Measurements from ENCODE around the gene FAM78B.

FAM78B gene

GRCh38 chr1:166152978-166153377 is 13.8 kb downstream of the FAM78B start:
- Mint-ChIP-seq H3K27ac (no peak overlapping the region), H3K4me1 (no peaks in the 10 kb centered on the region), H3K9me3 (peaks cover 2% of the 10 kb centered on the region), H3K4me3 (no peak overlapping the region), H3K36me3 (peaks cover 2% of the 10 kb centered on the region), H3K27me3 (peaks cover 5% of the 10 kb centered on the region)
- ATAC-seq (ENCODE audit: low read depth): no peak
- DNase-seq (ENCODE audit: low spot score in 2 of 2): no peak

GRCh38 chr1:166151804-166152203 is 15.0 kb downstream of the FAM78B start:
- Mint-ChIP-seq H3K27ac (no peak overlapping the region), H3K36me3 (peaks cover 2% of the 10 kb centered on the region), H3K9me3 (peaks cover 2% of the 10 kb centered on the region), H3K4me1 (no peaks in the 10 kb centered on the region), H3K27me3 (peaks cover 5% of the 10 kb centered on the region), H3K4me3 (no peak overlapping the region)
- ATAC-seq (ENCODE audit: low read depth) (no peak), DNase-seq (ENCODE audit: low spot score in 2 of 2) (no peak)

GRCh38 chr1:166145499-166145898 is 21.3 kb downstream of the FAM78B start:
- H3K9me3 Mint-ChIP-seq: peaks cover 2% of the 10 kb centered on the region
- DNase-seq (ENCODE audit: low spot score in 2 of 2) (no peak), ATAC-seq (ENCODE audit: low read depth) (no peak)
- H3K4me1 Mint-ChIP-seq: no peaks in the 10 kb centered on the region
- no peak overlapping the region for H3K27ac Mint-ChIP-seq
- H3K4me3 Mint-ChIP-seq: no peak overlapping the region
- H3K27me3 Mint-ChIP-seq: no peaks in the 10 kb centered on the region
- peaks cover 2% of the 10 kb centered on the region for H3K36me3 Mint-ChIP-seq

GRCh38 chr1:166141969-166142368 is 24.8 kb downstream of the FAM78B start:
- Mint-ChIP-seq H3K36me3 (no peaks in the 10 kb centered on the region), H3K4me3 (no peak overlapping the region), H3K4me1 (no peaks in the 10 kb centered on the region), H3K27ac (no peak overlapping the region), H3K9me3 (no peaks in the 10 kb centered on the region), H3K27me3 (no peaks in the 10 kb centered on the region)
- no peak for DNase-seq (ENCODE audit: low spot score in 2 of 2)
- no peak for ATAC-seq (ENCODE audit: low read depth)

DNA sequence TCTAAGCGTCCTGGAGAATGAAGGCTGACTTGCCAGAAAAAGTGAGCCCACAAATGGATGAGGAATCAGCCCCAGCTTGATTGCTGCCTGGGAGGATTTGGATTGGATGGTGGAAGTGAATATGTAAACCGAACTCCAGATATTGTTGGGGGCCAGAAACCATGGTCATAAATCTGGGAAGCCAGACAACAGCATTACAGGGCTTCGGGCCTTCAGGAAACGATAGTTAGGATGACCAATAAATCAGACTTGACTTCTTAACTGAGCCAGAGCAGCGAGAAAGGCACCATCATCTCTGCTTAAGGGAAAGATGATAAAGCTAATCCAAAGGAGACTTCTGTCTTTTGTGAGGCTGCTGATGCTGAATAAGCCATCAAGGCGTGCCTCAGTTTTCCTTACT is 26.6 kb downstream of the FAM78B start:
- no peak overlapping the region for H3K27ac Mint-ChIP-seq
- ATAC-seq (ENCODE audit: low read depth): no peak
- H3K9me3 Mint-ChIP-seq: no peaks in the 10 kb centered on the region

DNA sequence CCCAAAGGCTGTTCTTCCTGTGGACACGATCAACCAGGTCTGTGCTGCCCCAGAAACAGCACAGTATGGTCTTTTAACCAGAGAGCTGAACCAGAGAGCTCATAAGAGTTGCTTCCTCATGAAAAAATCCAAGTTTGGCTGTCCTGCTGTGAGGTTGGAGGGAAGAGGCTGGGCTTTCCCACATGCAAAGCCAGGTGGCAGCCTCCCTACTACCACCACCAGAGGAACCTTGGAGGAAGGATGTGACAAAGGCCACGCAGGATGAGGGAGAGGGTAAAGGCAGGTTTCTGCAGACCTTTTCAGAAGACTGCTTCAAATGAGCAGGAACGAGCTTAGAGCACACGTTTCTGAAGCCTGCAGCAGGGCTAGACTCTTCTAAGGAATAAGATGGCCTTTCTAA is 27.1 kb downstream of the FAM78B start:
- Mint-ChIP-seq H3K27ac (no peak overlapping the region), H3K36me3 (no peaks in the 10 kb centered on the region), H3K4me1 (no peaks in the 10 kb centered on the region), H3K9me3 (no peaks in the 10 kb centered on the region), H3K27me3 (peaks cover 3% of the 10 kb centered on the region), H3K4me3 (no peak overlapping the region)
- DNase-seq (ENCODE audit: low spot score in 2 of 2) (no peak), ATAC-seq (ENCODE audit: low read depth) (no peak)

More for the DNA sequence above, 26.6 kb downstream of the FAM78B start:
- Mint-ChIP-seq H3K4me1 (no peaks in the 10 kb centered on the region), H3K36me3 (no peaks in the 10 kb centered on the region), H3K4me3 (no peak overlapping the region), H3K27me3 (peaks cover 3% of the 10 kb centered on the region)
- no peak for DNase-seq (ENCODE audit: low spot score in 2 of 2)

- peaks cover 3% of the 10 kb centered on the region for H3K27me3 Mint-ChIP-seq
- no peak overlapping the region for H3K27ac Mint-ChIP-seq
- H3K4me3 Mint-ChIP-seq: no peak overlapping the region
- DNase-seq (ENCODE audit: low spot score in 2 of 2): no peak
- H3K4me1 Mint-ChIP-seq: no peaks in the 10 kb centered on the region
- H3K9me3 Mint-ChIP-seq: no peaks in the 10 kb centered on the region
- ATAC-seq (ENCODE audit: low read depth): no peak
- no peaks in the 10 kb centered on the region for H3K36me3 Mint-ChIP-seq
Measured at GRCh38 chr1:166136699-166137401, 30.0 kb downstream of the FAM78B start.

DNA sequence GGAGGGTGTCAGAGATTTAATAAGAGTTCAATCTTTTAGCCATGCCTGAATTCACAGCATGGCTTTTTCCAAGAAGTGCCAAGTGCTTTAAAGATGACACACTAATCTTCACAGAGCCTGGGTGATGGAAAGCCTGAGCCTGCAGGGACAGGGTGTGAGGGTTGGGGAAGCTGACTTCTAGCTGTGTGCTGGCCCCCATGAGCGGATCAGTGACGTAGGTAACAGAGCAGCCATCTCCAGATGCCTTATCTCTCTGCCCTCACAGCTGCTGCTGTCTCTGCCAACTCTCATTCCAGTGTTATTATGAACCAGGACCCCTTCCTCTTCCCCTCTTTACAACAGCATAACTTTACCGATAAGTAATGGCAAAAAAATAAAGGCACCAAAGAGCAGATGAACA is 30.6 kb downstream of the FAM78B start:
- Mint-ChIP-seq H3K27me3 (peaks cover 3% of the 10 kb centered on the region), H3K4me1 (no peaks in the 10 kb centered on the region), H3K27ac (no peak overlapping the region), H3K4me3 (no peak overlapping the region), H3K36me3 (no peaks in the 10 kb centered on the region), H3K9me3 (no peaks in the 10 kb centered on the region)
- DNase-seq (ENCODE audit: low spot score in 2 of 2): no peak
- ATAC-seq (ENCODE audit: low read depth): no peak

DNA sequence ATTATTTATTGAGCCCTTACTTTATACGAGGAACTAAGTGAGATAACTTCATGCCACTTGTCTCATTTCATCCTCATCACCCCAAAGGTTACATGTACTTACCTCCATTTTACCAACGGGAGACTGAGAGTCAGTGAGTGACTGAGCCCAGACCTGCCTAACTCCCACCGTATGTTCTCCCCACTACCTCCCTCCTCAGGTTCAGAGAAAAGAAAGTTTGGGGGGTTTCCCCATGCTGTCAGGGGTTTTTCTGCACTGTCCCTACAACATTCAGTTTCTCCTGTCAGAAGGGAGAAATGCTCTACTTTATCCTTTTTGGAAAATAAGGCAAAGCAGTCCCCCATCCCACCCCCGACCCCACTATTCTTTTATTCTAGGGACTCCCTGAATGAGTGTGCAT is 32.9 kb downstream of the FAM78B start:
- Mint-ChIP-seq H3K27me3 (peaks cover 7% of the 10 kb centered on the region), H3K27ac (no peak overlapping the region), H3K36me3 (no peaks in the 10 kb centered on the region), H3K4me3 (no peak overlapping the region), H3K4me1 (no peaks in the 10 kb centered on the region), H3K9me3 (no peaks in the 10 kb centered on the region)
- DNase-seq (ENCODE audit: low spot score in 2 of 2) (no peak), ATAC-seq (ENCODE audit: low read depth) (no peak)

- no peak overlapping the region for H3K27ac Mint-ChIP-seq
- ATAC-seq (ENCODE audit: low read depth) (no peak), DNase-seq (ENCODE audit: low spot score in 2 of 2) (no peak)
- no peaks in the 10 kb centered on the region for H3K36me3 Mint-ChIP-seq
- peaks cover 7% of the 10 kb centered on the region for H3K27me3 Mint-ChIP-seq
- no peaks in the 10 kb centered on the region for H3K4me1 Mint-ChIP-seq
- H3K4me3 Mint-ChIP-seq: no peak overlapping the region
- no peaks in the 10 kb centered on the region for H3K9me3 Mint-ChIP-seq
Measured at GRCh38 chr1:166133276-166133841, 33.4 kb downstream of the FAM78B start.

DNA sequence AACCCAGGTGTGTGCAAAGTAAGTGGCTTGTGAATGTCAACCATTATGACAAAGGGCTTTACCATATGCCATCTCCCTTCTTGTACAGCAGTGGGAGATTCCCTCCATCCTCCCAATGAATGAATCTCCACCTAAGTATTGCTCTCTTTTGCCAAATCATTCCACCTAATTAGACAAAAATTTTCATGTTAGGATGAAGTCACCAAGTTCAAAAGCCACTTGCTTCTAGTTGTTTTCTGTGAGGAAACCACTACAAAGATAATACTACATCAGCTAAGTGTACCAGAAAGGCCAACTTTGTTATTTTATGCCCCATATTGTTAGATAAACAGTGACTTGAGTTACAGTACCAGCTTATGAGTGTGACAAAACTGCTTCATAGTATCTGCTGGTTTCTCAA is 34.3 kb downstream of the FAM78B start:
- no peaks in the 10 kb centered on the region for H3K4me1 Mint-ChIP-seq
- no peak for DNase-seq (ENCODE audit: low spot score in 2 of 2)
- no peak for ATAC-seq (ENCODE audit: low read depth)
- H3K4me3 Mint-ChIP-seq: no peak overlapping the region
- H3K27ac Mint-ChIP-seq: no peak overlapping the region
- H3K36me3 Mint-ChIP-seq: no peaks in the 10 kb centered on the region
- H3K9me3 Mint-ChIP-seq: no peaks in the 10 kb centered on the region
- H3K27me3 Mint-ChIP-seq: peaks cover 7% of the 10 kb centered on the region

- Mint-ChIP-seq H3K27ac (no peak overlapping the region), H3K36me3 (no peaks in the 10 kb centered on the region), H3K4me1 (peaks cover 7% of the 10 kb centered on the region), H3K9me3 (no peaks in the 10 kb centered on the region), H3K27me3 (peaks cover 4% of the 10 kb centered on the region), H3K4me3 (no peak overlapping the region)
- DNase-seq (ENCODE audit: low spot score in 2 of 2) (no peak), ATAC-seq (ENCODE audit: low read depth) (no peak)
Measured at GRCh38 chr1:166129006-166129405, 37.8 kb downstream of the FAM78B start.

- Mint-ChIP-seq H3K36me3 (no peaks in the 10 kb centered on the region), H3K27ac (no peak overlapping the region), H3K4me3 (no peak overlapping the region), H3K4me1 (peaks cover 7% of the 10 kb centered on the region), H3K9me3 (no peaks in the 10 kb centered on the region), H3K27me3 (peaks cover 4% of the 10 kb centered on the region)
- ATAC-seq (ENCODE audit: low read depth) (no peak), DNase-seq (ENCODE audit: low spot score in 2 of 2) (no peak)
Measured at GRCh38 chr1:166128195-166128594, 38.6 kb downstream of the FAM78B start.

GRCh38 chr1:166127003-166127402 is 39.8 kb downstream of the FAM78B start:
- H3K4me1 Mint-ChIP-seq: peaks cover 7% of the 10 kb centered on the region
- no peak overlapping the region for H3K27ac Mint-ChIP-seq
- H3K9me3 Mint-ChIP-seq: no peaks in the 10 kb centered on the region
- H3K4me3 Mint-ChIP-seq: no peak overlapping the region
- DNase-seq (ENCODE audit: low spot score in 2 of 2) (no peak), ATAC-seq (ENCODE audit: low read depth) (peak; percentile 47)
- H3K27me3 Mint-ChIP-seq: peaks cover 4% of the 10 kb centered on the region
- H3K36me3 Mint-ChIP-seq: no peaks in the 10 kb centered on the region

- Mint-ChIP-seq H3K36me3 (no peaks in the 10 kb centered on the region), H3K9me3 (no peaks in the 10 kb centered on the region), H3K27ac (no peak overlapping the region), H3K4me1 (peaks cover 7% of the 10 kb centered on the region), H3K27me3 (peaks cover 2% of the 10 kb centered on the region), H3K4me3 (no peak overlapping the region)
- DNase-seq (ENCODE audit: low spot score in 2 of 2): no peak
- no peak for ATAC-seq (ENCODE audit: low read depth)
Measured at GRCh38 chr1:166122873-166123466, 43.8 kb downstream of the FAM78B start.
